GM12891 (cell line): ENCODE data around the gene TBX5.

Source experiments
- PAX5 ChIP-seq: IDR thresholded peaks from 2 replicates; pipeline ENCODE4 v1.6.1; 2011; ENCODE audit warnings: low read length, moderate library complexity, mild to moderate bottlenecking; ENCODE audit not compliant: insufficient read depth, severe bottlenecking
- POLR2A ChIP-seq: IDR thresholded peaks from 2 replicates; pipeline ENCODE4 v1.6.1; 2011; ENCODE audit warnings: low read depth, low read length, control low read depth
- POLR2AphosphoS5 ChIP-seq: IDR thresholded peaks from 2 replicates; pipeline ENCODE4 v1.6.1; 2011; ENCODE audit warnings: low read depth, low read length, control low read depth
- SPI1 ChIP-seq: IDR thresholded peaks from 2 replicates; pipeline ENCODE4 v1.6.1; 2011; ENCODE audit warnings: low read depth, low read length, control low read depth
- TAF1 ChIP-seq: IDR thresholded peaks from 2 replicates; pipeline ENCODE4 v1.6.1; 2011; ENCODE audit warnings: low read depth, low read length, control low read depth

- TF ChIP-seq POLR2A (no peak), POLR2AphosphoS5 (no peak), SPI1 (no peak), TAF1 (no peak), PAX5 (no peak)
Measured at GRCh38 chr12:114319422-114319821, 86.5 kb downstream of the TBX5 start.
